ENCODE measurements around the gene QPCTL. TPM values are rescaled to one million over a fixed set of nuclear protein-coding genes. Genes with fewer than 3 reads are reported as not detected.
A peak's percentile ranks its signal among the peaks of the same experiment; 100 is the strongest.

QPCTL gene
- total and polyA plus RNA-seq, 4 donors = 6.3 to 13.3 (median 9.4) TPM

DNA sequence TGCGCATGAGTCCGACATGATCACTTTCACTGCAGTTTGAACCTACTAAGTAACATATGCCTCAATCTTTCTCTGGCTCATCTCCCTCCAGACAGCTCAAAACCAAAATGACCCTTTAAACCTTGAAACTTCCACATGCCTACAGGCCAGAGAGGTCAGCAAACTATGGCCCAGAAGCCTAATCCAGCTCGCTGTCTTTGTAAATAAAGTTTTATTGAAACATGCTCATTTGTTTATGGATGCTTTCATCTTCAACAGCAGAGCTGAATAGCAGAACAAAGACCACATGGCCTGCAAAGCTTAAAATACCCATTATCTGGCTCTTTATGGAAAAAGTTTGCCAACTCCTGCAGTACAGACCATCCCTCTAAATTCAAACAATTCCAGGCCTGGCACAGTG lies 22.7 kb downstream of the QPCTL start:
- Histone ChIP-seq H3K9ac (ENCODE audit: insufficient read depth in 1 of 2, low read length in 2 of 2) (no peak overlapping the region), H3K4me3 (no peak overlapping the region), H3K4me1 (ENCODE audit: control insufficient read depth in 5 of 5, insufficient read depth in 5 of 5, low read length in 5 of 5) (peaks cover 0 to 15% (median 6%) of the 10 kb centered on the region in 5 donors), H3K9me3 (ENCODE audit: control insufficient read depth in 4 of 4, insufficient read depth in 3 of 4, low read length in 3 of 4) (no peaks in the 10 kb centered on the region), H3K36me3 (ENCODE audit: control insufficient read depth in 4 of 4, insufficient read depth in 4 of 4, low read length in 4 of 4) (peaks cover 0 to 21% (median 4%) of the 10 kb centered on the region in 4 donors), H3K27ac (ENCODE audit: low read depth in 1 of 2, low read length in 1 of 2) (no peak overlapping the region), H3K27me3 (ENCODE audit: control insufficient read depth in 3 of 3, insufficient read depth in 3 of 3, low read length in 2 of 3) (no peaks in the 10 kb centered on the region)
- 97% methylated on average over 3 of the region's 3 CpGs for WGBS, 2 donors
- DNase-seq (no peak), ATAC-seq (ENCODE audit: insufficient read depth, low FRiP score) (no peak)
- TF ChIP-seq, protein P1, sequence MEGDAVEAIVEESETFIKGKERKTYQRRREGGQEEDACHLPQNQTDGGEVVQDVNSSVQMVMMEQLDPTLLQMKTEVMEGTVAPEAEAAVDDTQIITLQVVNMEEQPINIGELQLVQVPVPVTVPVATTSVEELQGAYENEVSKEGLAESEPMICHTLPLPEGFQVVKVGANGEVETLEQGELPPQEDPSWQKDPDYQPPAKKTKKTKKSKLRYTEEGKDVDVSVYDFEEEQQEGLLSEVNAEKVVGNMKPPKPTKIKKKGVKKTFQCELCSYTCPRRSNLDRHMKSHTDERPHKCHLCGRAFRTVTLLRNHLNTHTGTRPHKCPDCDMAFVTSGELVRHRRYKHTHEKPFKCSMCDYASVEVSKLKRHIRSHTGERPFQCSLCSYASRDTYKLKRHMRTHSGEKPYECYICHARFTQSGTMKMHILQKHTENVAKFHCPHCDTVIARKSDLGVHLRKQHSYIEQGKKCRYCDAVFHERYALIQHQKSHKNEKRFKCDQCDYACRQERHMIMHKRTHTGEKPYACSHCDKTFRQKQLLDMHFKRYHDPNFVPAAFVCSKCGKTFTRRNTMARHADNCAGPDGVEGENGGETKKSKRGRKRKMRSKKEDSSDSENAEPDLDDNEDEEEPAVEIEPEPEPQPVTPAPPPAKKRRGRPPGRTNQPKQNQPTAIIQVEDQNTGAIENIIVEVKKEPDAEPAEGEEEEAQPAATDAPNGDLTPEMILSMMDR (IDR thresholded peaks at IDR 0.05; ENCODE audit: control extremely low read depth, extremely low read depth) = no peak

DNA sequence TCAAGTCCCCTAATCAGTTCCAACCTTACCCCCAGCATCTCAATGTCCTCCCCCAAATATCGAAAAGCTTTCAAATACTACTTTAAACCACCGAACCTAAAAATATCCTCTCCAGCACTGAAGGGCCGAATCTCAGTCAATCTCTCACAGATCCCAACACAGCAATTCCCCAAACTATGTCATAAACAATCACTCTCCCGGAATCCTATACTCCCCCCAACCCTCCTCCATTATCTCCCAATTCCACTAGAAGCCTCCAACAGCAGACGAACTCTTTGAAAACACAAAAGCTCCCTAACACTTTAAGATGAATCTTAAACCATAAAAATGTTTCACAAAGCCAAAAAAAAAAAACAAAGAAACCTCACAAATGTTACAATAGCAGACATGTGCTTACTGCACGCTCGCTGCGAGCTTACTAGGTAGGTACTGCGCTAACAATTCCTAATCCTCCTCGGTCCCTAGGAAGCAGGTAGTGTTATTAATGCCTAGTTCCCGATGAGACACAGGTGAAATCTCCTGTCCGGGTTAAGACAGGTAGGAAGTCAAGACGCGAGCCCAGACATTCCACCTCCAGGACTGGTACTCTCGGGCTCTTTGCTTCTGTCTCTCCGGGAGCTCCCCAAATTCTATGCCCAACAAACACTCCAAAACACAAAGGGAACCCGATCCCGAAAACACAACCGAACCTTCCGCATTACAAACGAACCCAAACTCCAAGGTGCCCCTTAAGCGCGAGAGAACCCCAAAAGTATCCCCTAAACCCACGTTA lies 24.1 kb downstream of the QPCTL start:
- H3K4me3 ChIP-seq = peak overlapping the region; percentile 33
- no peaks in the 10 kb centered on the region for H3K27me3 ChIP-seq (ENCODE audit: control insufficient read depth in 3 of 3, insufficient read depth in 3 of 3, low read length in 2 of 3)
- TF ChIP-seq, protein P1 (IDR thresholded peaks at IDR 0.05; ENCODE audit: control extremely low read depth, extremely low read depth) = no peak
- H3K27ac ChIP-seq (ENCODE audit: low read depth in 1 of 2, low read length in 1 of 2) = peak overlapping the region; percentile 50 to 89
- WGBS, 2 donors = 2 to 4% methylated on average over 24 of the region's 24 CpGs
- H3K4me1 ChIP-seq (ENCODE audit: control insufficient read depth in 5 of 5, insufficient read depth in 5 of 5, low read length in 5 of 5) = peaks cover 0 to 15% (median 8%) of the 10 kb centered on the region in 5 donors
- peaks cover 0 to 19% (median 4%) of the 10 kb centered on the region in 4 donors for H3K36me3 ChIP-seq (ENCODE audit: control insufficient read depth in 4 of 4, insufficient read depth in 4 of 4, low read length in 4 of 4)
- ATAC-seq (ENCODE audit: insufficient read depth, low FRiP score) (no peak), DNase-seq (peak; percentile 37 to 76 (median 66))
- peak overlapping the region; percentile 51 to 98 for H3K9ac ChIP-seq (ENCODE audit: insufficient read depth in 1 of 2, low read length in 2 of 2)
- H3K9me3 ChIP-seq (ENCODE audit: control insufficient read depth in 4 of 4, insufficient read depth in 3 of 4, low read length in 3 of 4) = no peaks in the 10 kb centered on the region

DNA sequence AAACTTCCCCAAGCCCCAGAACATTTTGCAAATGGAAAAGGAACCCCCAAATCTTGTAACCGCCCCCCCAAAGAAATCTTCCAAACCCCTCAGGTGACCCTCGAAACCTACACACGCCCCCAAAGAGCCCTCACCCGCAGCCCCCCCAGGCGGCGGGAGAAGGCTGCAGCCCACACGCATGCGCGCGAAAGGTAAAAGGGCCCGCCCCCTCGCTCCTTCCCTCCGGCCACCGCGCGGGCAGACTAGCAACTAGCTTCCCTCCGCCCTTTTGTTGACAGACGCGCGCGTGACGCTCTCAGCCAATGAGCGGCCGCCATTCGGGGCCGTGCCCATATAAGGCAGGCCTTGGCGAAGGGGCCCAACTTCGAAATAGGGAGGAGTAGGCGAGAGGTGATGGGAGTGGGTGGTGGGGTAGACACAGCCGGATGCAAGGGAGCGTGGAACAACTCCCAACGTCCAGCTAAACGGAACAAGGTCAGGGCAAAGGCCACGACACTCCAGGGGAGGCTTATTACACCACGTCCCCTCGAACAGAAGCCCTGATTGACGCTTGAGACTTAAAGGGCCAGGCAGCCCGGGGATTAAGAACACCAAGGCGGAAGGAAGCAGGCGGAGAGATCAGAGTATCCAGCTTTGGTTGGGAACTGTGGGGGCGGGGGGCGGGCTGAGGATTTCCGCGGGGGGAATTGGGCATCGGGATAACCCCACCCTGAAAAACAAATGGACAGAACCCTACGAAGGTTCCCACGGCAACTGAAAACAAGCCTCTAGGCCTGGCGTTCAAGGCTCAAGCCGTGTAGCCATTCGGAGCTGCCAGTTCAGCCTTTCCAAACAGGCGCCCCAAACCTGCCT lies 24.9 kb downstream of the QPCTL start:
- TF ChIP-seq, protein P1 (IDR thresholded peaks at IDR 0.05; ENCODE audit: control extremely low read depth, extremely low read depth) = peak; percentile 1
- no peaks in the 10 kb centered on the region for H3K9me3 ChIP-seq (ENCODE audit: control insufficient read depth in 4 of 4, insufficient read depth in 3 of 4, low read length in 3 of 4)
- peak; percentile 99 to 100 (median 100) for DNase-seq
- WGBS, 2 donors = 0% methylated on average over 50 to 51 of the region's 51 CpGs
- no peaks in the 10 kb centered on the region for H3K27me3 ChIP-seq (ENCODE audit: control insufficient read depth in 3 of 3, insufficient read depth in 3 of 3, low read length in 2 of 3)
- peak overlapping the region; percentile 33 for H3K4me3 ChIP-seq
- peaks cover 0 to 15% (median 10%) of the 10 kb centered on the region in 5 donors for H3K4me1 ChIP-seq (ENCODE audit: control insufficient read depth in 5 of 5, insufficient read depth in 5 of 5, low read length in 5 of 5)
- peak overlapping the region; percentile 91 to 92 for H3K27ac ChIP-seq (ENCODE audit: low read depth in 1 of 2, low read length in 1 of 2)
- peak; percentile 95 for ATAC-seq (ENCODE audit: insufficient read depth, low FRiP score)
- peak overlapping the region; percentile 51 to 98 for H3K9ac ChIP-seq (ENCODE audit: insufficient read depth in 1 of 2, low read length in 2 of 2)
- peaks cover 0 to 13% (median 6%) of the 10 kb centered on the region in 4 donors for H3K36me3 ChIP-seq (ENCODE audit: control insufficient read depth in 4 of 4, insufficient read depth in 4 of 4, low read length in 4 of 4)

Measured in lung (tissue), 12 donors.